ACHN (cell line): ENCODE data around the gene TTC28.

Experiments
- DNase-seq: peaks from one replicate; pipeline ENCODE4 v3.0.0-alpha.2; 2015
- in situ Hi-C: cut with HindIII; loops from 2 replicates; pipeline ENCODE4 v1.10.0; 2017; ENCODE audit warnings: low sequenced_read_pairs, low pct_ligation_motif_present, low pct_unique_long_range_greater_than_20kb

The TTC28 gene

DNA sequence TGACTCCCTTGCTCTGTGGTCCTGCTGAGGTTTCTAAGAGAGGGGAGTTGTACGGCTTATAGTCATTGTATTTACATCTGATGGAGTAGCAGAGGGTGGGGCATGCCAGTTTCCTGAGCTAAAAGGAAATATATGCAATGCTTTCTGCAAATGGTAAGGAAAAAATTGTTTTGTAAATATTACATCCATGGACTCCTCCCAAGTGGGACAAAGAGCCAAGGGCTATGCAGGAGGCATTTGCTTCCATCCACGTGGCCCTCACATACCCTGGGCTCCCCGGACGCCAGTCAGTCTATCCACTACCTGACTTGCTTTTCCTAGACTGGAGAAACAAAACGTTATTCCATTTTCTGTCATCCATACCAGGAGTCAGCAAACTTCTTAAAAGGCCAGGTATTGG is 700.8 kb downstream of the TTC28 start:
- DNase-seq: no peak
- in situ Hi-C loops: no loop called here

DNA sequence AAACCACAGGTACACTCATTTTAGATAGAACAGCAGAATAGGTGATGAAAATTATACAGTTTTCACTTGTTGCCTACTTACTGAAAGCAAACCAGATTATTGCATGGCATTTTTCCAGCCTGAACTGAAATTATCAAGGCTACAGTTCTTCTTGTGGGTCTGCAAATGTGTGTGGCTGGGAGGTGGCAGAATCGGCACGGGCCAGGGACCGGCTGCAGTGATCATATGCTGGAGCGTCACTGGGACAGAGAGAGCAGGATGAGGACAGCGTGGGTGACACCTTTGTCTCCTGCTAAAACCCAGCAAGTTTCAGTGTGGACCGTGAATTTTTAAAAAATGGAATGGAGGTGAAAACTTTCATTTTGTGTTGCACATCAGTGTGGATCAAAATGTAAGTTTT is 701.3 kb downstream of the TTC28 start:
- no peak for DNase-seq
- in situ Hi-C loops: no loop called here

DNA sequence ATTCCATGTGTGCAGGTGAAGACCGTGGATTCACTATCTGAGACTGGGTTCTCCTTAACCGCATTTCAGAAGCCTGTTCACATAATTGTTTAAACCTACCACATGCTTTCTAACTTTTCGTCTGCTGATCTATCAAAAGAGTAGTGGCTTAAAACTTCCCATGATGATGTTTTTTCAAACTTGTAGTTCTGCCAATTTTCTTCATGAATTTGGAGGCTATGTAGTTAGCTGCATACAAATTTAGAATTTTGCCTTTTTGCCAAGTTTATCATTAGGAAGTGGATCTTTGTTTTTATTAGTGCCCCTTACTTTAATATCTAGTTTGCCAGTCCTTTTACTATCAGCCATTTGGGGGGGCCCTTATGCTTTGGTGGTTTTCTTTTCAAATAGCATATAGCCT is 703.1 kb downstream of the TTC28 start:
- no peak for DNase-seq
- in situ Hi-C loops: no loop called here

DNA sequence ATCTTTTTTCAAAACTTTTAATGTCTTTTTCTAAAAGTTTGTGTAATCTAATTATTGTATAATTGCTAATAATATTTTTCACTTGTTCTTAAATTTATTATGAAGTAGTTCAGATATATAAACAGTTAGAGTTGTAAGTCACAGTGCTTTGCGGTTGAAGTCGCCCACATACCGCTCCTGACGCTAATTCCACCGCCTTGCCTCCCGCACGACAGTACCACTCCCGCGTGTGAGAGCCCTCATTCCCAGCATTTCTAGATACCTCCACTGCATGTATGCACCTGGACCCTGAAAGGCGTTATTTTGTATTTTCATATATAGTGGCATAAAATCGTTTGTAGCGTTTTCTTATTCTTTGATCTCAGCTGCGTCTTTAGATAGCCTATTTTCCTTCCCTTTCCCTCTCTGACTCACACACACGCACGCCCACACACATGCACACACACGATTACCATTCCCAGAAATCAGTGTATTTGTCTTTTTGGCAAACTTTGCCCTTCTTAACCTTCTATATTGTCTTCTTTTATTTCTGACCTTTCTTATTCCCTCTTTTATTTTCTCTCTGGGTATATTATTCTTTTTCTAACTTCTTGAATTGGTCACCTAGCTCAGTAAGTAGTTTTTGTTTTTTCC is 704.1 kb downstream of the TTC28 start:
- DNase-seq: no peak
- in situ Hi-C loops: no loop called here

DNA sequence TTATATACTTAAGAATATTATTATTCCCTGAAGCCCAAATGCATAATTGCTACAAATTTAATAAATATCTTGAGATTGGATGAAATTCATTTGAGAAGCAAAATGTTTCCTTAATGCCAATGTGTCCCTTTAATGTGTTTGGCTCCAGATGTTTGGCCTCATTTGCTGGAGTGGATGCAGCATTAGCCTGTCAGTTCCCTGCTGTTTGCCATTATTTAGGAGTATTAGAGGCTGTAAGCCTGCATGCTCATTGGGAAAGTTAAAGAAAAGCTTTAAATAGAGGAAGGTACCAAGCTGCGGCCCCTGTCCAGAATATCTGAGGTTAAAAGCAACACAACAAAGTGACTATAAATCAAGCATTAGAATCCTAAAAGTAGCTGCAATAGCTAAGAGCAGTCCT is 705.8 kb downstream of the TTC28 start:
- no peak for DNase-seq
- in situ Hi-C loops: no loop called here

DNA sequence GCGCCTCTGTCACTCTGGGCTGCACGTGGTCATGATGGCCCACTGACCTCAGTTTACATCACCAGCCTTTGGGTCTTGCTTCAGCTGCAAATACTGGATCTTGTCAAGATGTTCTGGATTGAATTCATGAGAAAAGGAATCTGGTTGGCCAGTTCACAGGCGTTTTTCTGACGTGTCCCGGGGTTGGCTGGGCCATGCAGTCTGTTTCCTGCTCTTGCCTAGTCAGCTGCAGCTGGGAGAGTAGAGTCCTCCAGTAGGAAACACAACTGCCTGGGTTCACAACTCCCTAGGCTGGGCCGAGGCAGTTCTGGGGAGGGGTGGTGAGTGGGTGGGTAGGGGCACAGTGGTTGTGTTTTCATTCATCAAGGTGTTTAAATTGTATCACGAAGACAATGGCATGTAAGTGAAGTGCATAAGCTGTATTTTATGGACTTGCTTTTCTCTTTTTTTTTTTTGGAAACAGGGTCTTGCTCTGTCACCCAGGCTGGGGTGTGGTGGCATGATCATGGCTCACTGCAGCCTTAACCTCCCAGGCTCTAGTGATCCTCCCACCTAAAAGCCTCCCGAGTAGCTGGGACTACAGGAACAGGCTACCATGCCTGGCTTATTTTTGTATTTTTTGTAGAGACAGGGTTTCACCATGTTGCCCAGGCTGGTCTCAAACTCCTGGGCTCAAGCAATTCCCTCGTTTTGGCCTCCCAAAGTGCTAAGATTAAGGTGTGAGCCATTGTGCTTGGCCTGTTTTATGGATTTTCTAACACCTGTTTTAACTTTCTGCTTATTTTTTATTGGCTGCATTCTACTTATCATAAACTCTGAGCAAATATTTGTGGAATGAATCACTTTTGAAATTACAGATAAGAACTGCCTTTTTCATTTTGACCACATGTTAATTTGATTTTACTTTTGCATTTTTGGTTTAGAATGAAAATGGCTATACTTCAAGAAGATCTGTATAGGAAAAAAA is 706.6 kb downstream of the TTC28 start:
- no peak for DNase-seq
- in situ Hi-C loops: no loop called here

DNA sequence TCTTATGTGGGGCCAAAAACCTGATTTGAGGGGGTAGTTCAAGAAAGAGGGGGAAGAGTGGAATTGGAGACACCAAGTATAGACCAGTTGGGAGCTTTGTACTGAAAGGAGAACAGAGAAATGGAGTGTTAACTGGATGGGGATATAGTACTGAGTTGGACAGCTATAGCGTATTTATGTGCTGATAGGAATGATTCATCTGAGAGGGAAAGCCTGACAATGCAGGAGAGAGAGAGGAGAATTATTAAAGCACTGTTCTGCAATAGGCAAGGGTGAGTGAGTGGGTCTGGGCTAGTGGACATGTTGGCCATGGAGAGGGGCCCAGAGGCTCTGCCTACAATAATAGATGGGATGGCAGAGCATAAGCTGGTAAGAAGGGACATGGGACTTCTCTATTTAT is 707.7 kb downstream of the TTC28 start:
- in situ Hi-C loops: no loop called here
- no peak for DNase-seq

DNA sequence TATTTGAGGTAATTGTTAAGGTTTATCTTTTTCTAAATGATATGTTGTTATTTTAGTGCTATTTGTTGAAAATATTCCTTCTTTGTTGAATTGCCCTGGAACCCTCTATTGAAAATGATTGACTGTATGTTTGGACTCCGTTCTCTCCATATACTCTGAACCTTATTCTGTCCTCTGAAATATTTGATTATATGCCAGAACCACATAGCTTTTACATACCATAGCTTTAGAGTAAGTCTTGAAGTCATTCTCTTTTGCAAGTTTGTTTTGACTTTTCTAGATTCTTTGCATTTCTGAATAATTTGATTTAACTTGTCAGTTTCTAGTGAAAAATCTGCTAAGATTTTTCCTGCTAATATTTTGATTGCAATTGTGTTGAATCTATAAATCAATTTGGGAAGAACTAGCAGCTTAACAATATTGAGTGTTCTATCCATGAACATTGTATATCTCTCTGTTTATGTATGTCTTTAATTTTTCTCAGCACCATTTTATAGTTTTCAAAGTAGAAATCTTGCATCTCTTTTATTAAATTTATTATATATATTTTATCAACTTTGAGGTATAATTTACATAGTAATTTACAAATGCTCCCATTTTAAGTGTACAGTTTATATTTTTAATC is 708.9 kb downstream of the TTC28 start:
- in situ Hi-C loops: no loop called here
- DNase-seq: no peak

DNA sequence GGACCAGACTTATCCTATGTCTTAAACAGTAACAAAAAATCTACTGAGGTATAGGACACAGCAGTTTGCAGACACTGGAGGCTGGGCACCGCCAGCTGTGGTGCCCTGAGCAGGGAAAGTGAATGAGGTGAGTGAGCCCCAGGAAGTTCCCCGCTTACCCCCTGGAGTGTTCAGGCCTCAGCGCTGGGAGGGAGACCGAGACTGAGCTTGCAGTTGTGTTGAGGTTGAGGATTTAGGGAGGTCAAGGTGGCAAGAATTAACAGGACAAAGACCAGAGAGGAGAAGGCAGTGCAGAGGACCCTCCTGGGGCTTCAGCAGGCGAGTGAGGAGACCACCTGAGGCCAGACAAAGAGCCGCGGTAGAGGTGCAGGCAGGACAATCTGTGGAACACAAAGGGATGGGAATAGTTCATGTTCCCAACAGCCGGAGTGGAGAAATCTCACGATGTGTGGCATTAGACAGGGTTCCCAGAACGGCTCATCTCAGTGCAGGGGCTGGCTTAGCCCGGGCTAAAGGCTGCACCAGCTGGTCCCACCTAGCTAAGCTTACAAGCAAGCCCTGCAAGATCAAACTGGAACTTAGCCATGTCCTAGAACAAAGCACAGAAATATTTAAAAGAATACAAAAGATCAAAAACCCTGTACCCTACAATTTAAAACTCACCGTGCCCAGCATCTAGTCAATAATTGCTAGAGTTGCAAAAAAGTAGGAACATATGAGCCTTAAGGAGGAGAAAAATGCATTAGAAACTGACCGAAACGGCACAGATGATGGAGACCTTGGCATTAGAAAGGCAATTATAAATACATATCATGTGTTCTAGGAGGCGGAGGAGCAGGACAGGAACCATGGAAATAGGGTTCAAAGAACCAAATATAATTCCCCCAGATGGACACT is 713.2 kb downstream of the TTC28 start:
- DNase-seq: no peak
- in situ Hi-C loops: no loop called here

DNA sequence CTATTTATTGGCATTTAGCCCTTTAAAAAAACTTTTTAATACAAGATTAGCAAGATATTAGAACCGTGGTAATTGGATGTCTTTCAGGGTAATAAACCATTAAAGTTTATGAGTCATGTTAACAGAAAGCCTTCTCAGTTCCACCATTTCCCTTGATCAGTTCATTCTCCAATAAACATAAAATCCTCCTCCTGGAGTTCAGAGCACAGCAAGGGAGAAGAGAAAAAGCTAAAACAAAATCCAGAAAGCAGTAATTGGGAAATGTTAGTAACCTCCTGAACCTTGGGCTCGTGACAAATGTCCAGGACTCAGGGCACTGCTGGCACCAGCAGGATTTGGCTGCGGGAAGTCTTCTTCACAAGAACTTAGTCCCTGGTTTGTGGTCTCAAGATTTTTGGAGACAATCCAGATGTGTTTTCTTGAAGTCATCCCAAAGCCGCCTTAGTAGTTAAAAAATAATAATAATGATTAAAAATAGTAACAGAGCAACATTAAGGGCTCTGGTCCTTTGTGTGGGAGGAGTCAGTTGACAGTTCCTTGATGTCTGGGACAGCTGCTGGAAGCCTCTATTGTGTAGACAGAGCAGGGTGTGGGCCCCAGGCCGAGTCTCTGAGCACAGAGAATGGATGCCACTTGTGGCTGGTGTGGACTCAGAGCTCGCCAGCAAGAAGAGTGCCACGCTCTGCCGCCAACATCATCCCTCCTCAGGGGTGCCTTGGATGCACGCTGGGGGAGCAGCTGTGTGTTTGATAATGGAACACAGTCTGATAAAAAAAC is 717.2 kb downstream of the TTC28 start:
- DNase-seq: no peak

DNA sequence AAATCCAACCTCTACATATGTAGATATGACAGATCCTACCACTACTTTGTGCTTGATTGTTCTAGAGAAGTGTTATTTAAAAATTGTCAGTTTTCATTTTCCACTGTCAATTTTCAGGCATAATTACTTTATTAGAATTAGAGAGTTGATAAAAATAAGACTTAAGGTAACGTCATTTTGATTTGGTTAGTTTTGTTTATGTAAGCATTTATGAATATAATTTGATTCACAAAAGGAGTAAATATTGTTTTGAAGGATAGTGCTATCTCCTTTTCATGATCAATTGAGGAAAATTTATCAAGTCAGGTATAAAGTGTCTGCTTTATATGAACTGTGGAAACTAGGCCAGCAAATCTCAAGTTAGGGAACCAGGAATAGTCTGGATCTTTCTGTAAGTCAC is 718.0 kb downstream of the TTC28 start:
- in situ Hi-C loops: no loop called here
- DNase-seq: no peak

More for the DNA sequence above, 717.2 kb downstream of the TTC28 start:
- in situ Hi-C loops: no loop called here

DNA sequence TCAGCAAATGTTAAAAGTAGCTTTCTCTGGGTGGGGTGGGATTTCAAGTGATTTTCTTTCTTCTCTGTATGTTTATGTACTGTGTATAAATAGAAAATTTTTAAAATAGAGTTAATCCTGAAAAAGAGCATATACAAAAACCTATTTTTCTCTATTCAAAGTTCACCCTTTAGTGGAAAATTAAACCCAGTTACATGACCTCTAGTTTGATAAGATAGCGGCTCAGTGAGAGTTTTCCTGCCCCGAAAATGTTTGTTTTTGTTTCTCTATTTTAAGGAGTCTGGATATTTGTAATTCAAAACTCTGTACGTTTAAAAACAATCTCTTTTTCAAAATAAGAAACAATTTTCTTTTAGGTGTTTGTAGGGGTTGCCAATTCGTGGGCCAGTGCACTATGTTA is 718.5 kb downstream of the TTC28 start:
- in situ Hi-C loops: no loop called here
- DNase-seq: no peak

DNA sequence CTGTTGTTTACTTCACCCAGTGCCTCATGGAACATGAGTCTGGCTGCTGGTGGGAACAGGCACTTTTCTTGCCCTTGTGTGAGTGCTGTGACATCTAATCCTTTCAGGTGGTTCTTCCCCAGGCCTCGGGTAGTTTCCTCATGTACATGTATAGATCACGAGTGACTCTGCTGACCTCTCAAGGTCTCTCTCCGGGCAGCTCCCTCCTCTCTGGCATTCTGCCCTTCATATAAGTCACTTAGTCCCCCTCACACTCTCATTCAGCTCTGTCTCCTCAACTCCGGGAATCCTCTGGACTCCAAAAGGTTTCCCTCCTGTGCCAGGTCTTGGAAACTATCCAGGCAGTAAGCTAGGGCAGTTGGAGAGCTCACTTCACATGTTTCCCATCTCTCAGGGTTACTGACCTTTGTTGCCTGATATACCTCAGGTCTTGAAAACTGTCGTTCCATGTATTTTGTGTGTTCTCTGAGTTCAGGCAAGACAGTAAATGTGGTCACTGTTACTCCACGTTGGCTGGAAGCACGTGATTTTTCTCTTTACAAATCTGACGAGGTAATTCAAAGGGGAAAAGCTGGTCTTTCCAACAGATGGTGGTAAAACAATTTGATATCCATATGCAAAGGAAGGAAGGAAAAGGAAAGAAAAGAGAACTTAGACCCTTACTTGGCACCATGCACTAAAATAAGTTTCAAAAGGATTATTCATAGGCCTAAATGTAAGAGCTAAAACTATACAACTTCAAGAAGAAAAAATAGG is 720.1 kb downstream of the TTC28 start:
- DNase-seq: no peak
- in situ Hi-C loops: no loop called here

DNA sequence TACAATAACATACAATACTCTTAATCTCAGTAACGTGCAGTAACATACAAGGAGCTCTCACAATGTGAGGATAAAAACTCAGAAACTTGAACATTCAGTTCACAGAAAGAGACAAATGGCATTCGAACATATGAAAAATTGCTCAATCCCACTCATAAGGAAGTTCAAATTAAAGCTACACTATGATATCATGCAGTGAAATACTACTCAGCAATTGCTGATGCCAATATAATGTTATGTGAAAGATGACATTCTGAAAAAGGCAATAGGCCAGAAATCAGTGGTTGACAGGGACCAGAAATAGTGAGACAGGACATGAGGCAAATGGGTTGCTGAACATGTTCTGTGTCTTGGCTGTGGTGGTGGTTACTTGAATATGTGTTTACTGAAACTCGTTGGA is 726.9 kb downstream of the TTC28 start:
- DNase-seq: no peak
- in situ Hi-C loops: no loop called here

DNA sequence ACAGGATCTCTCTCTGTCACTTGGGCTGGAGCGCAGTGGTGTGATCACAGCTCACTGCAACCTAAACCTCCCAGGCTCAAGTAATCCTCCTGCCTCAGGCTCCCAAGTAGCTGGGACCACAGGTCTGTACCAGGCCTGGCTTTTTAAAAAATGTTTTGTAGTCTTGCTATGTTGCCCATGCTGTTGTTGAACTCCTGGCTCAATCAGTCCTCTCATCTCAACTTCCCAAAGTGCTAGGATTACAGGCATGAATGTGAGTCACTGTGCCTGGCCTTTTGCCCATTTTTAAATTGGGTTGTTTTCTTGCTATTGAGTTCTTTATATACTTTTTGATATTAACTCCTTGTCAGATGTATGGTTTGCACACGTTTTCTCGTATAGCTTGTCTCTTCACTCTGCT is 727.5 kb downstream of the TTC28 start:
- DNase-seq: no peak
- in situ Hi-C loops: no loop called here

DNA sequence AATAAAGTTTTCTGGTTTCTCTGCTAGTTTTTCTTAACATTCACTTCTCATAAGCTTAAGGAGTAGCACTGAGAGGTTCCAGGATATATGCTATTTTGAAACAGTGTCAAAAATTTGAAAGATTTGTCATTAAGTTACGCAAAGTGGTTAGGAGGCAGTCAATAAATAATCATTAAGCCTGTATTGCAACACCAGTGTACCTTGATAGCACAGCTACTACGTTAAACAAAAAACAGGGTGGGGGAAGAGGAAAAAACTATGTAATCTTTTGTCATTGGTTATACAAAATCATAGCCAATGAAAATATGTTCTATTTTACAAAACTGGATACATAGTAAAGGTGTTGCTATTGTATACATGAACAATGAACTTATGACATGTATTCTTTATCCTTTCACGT is 730.2 kb downstream of the TTC28 start:
- no peak for DNase-seq
- in situ Hi-C loops: no loop called here

DNA sequence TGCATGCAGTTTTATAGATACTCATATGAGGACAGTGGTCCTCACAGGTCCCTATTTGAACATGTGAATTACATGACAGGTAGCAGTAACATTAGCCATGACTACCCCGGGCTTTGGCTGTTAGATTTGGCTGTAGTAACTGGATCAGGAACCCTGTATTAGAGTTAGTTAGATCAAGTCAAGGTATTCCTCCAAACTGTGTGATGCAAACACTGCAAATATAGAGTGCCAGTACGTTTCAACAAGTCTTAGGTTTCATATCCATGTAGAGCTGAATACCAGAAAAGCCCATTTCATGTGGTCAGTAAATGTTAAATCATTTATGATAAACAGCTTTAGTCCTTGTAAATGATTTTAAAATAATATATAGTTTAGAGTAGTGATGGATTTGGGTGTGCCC is 731.1 kb downstream of the TTC28 start:
- in situ Hi-C loops: no loop called here
- no peak for DNase-seq
